NCI-H2171 (cell line): ENCODE measurements around the gene SCD5.

Experiments used
- DNase-seq: peaks from one replicate; lab custom pipeline; 2025; lab: John Stamatoyannopoulos, UW

SCD5 gene

GRCh38 chr4:82630079-82630478, 168.5 kb downstream of the SCD5 start:
- DNase-seq, result no peak

DNA sequence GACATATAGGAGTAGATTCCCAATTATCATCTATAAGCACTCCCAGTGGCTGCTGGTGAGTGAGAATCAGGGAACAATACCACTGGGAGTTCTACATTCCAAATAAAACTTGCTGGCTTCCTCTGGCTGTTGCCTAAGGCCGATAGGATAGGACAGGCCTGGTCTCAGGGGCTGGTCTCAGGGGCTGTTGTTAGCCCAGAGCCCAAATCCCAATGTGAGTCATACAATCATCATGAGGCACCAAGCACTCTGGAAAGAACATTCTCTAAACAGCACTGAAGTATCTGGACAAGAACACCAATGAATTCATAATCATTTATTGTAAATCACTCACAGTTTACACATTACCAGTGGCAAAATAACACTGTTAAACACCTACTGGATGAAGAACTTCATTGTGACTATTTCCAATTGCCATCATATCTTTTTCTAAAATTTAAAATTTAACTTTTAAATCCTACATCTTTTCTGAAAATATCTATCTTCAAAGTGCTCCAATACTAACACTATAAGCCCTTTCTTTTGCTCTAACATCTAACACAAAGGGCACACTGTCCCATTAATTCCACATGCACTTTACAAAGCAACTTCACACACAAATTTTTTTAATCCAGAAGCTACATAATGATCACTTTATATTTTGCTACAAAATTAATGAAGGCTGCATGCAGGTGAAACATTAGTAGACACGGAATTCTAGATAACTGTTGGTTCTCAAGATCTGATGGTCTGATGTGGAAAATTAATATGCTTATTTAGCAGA, 169.2 kb downstream of the SCD5 start:
- DNase-seq, result no peak

- DNase-seq, result no peak
Observed at GRCh38 chr4:82626251-82626868, 172.2 kb downstream of the SCD5 start.

GRCh38 chr4:82624819-82625218, 173.8 kb downstream of the SCD5 start:
- DNase-seq, result no peak

DNA sequence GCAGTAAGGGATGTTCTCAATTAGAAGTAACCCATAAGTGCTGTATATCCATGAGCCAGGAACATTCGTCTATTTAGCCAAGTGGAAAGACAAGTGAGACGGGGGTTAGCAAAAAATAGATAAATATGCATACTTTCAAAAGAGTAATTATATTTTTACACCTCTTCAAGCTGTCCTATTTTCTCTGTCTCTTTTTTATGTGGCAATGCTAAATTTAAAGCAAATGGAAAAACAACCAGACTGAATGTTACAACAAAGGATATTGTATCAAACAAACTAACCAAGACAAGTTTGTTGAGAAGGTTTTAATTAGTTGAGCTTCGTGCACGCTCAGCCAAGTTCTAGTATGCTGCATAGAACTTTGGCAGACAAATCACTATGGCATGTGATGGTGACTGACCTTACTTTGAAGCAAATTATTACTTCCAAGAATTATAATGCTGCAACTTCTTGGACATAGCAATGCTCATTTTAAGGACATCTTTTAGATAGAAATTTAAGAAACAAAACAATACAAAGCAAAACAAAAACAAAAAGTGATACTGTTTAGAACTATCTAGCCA, 175.4 kb downstream of the SCD5 start:
- no peak for DNase-seq

DNA sequence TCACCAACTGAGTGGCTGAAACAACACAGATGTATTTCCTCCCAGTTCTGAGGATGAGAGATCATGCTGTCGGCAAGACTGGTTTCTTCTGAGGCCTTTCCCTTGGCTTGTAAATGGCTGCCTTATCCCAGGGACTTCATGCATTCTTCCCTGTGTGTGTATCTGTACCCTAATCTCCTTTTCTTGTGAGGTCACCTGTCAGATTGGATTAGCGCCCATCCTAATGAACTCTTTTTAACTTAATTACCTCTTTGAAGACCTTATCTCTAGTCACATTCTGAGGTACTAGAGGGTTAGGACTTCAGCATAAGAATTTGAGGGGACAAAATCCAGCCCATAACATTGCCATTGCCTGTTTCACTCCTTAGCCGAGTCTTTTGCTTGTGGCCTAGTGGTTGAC, 177.3 kb downstream of the SCD5 start:
- DNase-seq, result no peak

- DNase-seq, result no peak
Observed at GRCh38 chr4:82620126-82620735, 178.4 kb downstream of the SCD5 start.

GRCh38 chr4:82618103-82618720, 180.4 kb downstream of the SCD5 start:
- no peak for DNase-seq

DNA sequence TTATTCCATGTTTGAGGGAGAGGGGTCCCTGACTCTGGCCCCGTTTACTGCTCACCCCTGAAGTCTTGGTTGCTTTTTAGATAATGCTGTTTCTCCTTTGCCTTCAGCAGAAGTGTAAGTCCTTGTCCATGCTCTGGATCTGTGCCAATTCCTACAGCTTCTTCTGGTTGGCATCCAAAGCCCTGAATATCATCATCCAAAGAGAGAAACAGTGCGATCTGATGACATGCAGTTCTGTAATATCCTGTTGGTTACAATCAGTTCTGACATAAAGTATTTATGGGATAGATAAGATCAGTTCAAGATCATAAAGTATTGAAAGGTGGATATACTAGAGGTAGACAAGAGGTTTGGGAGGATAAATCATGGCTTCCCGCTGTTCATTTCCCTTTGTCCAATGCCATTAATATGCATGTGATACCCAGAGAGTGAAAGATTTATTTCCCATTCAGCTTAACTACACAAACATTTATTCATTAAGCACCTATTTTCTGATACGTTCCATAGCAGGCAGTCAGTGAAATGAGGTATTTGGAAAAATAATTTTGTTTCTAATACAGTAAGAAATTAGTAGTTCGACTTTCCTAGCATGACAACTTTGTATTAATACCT, 183.7 kb downstream of the SCD5 start:
- no peak for DNase-seq

DNA sequence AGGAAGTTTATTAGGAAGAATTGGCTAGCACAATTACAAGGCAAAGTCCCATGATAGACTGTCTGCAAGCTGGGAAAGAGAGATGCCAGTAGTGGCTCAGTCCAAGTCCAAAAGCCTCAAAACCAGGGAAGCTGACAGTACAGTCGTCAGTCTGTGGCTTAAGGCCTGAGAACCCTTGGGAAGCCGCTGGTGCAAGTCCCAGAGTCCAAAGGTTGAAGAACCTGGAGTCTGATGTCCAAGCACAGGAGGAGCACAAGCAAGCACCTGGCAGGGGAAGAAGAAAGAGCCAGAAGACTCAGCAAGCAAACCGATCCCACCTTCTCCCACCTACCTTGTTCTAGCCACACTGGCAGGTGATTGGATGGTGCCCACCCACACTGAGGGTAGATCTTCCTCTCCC, 185.5 kb downstream of the SCD5 start:
- no peak for DNase-seq

DNA sequence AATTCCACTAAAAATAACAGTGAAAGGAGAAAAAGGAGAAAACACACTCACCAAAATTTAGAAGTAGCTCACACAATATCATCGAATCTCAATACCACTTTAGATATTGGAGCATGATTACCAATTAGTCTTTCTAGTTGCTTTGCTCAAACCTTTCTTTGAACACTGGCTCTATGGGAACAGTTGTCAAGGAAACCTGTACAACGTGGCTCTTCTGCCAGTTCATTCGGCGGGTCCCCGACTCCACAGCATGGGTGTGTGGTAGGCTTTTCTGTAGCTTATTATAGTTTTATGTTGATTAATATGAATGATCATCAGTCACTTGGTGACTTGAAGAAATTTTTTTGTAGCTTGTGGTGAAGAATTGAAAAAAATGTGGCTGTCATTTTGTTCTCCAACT, 186.6 kb downstream of the SCD5 start:
- no peak for DNase-seq

DNA sequence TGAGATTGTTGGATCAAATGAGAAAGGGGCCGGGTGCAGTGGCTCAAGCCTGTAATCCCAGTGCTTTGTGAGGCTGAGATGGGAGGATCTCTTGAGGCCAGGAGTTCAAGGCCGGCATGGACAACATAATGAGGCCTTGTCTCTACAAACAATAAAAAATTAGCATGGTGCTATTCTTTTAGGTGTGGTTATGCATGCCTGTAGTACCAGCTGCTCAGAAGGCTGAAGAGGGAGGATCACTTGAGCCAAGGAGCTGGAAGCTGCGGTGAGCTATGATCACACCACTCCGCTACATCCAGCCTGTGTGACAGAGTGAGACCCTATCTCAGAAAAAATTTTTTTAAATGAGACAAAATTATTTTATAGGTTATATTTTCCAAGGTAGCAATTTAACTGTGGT, 187.1 kb downstream of the SCD5 start:
- DNase-seq, result no peak

GRCh38 chr4:82610041-82610440, 188.6 kb downstream of the SCD5 start:
- DNase-seq, result no peak

- no peak for DNase-seq
Observed at GRCh38 chr4:82606622-82607021, 192.0 kb downstream of the SCD5 start.

DNA sequence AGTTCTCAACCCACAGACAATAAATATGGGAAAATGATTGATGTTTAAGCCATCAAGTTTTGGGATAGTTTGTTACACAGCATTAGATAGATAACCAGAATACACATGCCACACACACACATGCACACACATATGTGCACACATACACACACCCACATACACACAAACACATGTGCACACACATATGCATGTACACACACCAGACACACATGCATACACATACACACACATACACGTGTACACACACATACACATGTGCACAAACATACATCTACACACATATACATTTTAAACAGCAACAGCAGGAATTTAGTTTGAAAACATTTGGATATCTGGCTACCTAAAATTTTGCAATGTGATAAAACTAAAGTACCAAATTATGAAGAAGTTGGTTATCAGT, 194.1 kb downstream of the SCD5 start:
- DNase-seq, result no peak

DNA sequence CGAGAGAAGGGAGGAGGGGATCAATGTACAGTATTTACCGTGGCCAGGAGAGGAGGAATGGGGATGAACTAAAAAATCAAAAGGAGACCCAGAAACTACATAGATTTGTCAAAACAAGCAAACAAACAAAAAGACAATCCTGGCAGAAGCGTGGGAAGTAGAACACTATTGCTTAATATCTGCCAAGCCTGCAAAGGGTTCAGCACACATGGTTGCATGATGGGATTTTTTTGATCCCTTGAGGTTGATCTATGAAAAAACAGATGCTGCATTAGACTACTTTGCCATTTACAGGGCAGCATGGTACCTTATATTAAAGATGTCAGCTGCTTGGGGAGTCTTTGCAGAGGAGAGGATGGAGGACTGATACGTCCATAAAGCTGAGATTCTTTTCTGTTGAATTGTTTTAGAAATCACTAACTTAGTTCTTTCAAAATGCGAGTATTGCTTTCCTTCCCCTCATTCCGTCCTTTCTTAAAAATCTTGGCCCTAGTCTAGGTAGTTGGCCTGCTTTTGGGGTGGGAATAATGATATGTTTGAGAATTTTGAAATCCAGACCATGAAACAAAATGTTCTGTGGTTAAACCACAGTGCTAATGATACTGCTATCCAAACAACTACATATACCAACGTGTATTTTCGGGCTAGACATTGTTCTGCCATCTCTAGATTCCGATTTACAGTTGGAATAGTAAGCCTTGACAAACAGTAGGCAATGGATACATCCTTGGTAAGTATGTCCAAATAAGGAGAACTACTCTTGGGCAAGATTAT, 197.2 kb downstream of the SCD5 start:
- DNase-seq, result no peak

- DNase-seq, result no peak
Observed at GRCh38 chr4:82599336-82599735, 199.3 kb downstream of the SCD5 start.

GRCh38 chr4:82594456-82594855, 204.1 kb downstream of the SCD5 start:
- DNase-seq, result no peak

DNA sequence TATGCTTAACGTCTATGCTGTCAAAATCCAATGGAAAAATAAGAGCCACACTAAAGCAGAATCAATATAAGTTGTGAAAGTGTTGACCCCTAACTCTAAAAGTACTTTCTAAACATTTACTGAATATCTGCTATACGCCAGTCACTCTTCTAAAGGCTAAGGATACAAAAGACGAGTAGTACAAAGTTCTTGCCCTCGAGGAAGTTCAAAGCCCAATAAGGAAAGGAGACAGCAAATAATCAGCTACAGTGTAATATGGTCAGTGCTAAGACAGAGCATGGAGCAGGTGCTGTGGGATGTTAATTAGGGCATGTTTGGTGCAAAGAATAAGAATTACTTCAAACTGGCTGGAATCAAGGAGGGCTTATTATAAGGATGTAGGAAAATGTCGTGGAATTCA, 205.2 kb downstream of the SCD5 start:
- no peak for DNase-seq

DNA sequence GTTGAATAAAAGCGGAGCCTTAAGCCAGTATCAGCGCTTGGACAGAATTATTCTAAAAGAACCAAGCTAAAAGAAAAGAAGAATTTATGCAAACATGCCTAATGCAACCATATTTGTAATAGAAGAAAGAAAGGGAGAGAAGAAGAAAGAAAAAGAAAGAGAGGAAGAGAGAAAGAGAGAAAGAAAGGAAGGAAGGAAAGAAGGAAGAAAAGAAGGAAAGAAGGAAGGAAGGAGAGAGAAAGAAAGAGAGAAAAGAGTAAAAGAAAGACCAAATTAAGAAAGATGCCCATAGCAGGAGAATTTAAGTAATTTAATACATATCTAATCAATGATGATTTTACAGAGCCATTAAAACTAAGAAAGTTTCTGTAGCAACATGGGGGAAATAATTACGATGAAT, 206.0 kb downstream of the SCD5 start:
- DNase-seq, result no peak

DNA sequence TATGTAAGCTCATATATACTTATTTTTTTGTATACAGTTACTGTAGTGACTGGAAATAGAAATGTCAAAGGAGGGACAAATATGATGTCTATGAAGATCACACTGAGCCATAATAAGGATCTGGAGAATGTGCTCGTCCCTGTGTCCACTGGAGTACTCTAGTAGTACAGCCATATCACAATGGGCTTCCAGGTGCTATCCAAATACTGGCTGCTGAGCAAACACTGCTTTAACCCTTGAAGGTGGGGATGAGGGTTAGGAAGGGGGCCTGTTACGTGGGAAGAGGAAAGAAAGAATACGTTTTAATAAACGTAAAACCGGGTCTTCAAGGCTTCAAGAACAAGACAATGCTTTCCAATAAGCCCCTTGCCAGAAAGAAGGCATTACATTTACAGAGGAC, 207.0 kb downstream of the SCD5 start:
- no peak for DNase-seq

GRCh38 chr4:82589756-82590155, 208.8 kb downstream of the SCD5 start:
- DNase-seq, result no peak
